MM.1S (cell line): ENCODE measurements around the gene FOXJ1.

Source experiments
- EZH2 ChIP-seq: fragments of 300-600 bp; sonication (generic); optimal IDR thresholded peaks from 2 replicates; pipeline ENCODE3; 2017; ENCODE audit warnings: low read depth, mild to moderate bottlenecking, antibody characterized with exemption, low read length, mixed read lengths
- TF ChIP-seq, protein P1 (sequence below): fragments of 300-600 bp; sonication (generic); IDR thresholded peaks from 2 replicates; pipeline ENCODE4 v1.5.1; 2016; ENCODE audit warnings: antibody characterized with exemption, low read length, mixed read lengths

DNA sequence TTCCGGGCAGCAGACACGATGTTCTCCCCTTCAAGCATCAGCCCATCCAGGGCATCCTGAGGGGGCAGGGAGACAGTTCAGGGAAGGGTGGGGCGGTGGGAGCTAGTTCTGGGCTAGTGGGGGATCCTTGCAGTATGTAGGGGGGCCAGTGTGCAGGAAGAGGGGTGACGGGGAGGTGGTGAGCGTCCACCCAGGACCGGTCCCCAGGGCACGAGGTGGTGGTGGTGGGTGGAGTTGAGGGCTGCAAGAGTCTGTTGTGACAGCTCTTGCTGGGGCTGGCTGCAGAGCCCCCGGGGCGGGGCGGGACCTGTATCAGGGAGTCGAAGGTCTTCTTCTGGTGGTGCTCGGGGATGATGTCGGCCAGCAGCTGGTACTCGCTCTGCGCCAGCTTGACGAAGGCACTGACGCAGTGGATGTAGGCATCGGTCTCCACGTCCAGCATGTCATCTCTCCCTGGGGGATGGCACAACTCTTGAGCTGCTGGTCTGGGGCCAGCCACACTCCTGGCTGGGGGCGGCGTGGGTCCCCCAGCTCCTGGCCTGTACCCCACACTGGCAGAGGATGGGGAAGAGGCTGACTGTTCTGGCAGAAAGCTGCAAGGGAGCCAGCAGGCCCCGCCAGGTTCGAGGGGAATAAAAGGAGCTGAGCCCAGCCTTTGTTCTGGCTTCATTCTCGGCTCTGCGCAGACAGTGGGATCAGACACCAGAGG is 52.0 kb downstream of the FOXJ1 start:
- TF ChIP-seq EZH2 = no peak
- TF ChIP-seq, protein P1, sequence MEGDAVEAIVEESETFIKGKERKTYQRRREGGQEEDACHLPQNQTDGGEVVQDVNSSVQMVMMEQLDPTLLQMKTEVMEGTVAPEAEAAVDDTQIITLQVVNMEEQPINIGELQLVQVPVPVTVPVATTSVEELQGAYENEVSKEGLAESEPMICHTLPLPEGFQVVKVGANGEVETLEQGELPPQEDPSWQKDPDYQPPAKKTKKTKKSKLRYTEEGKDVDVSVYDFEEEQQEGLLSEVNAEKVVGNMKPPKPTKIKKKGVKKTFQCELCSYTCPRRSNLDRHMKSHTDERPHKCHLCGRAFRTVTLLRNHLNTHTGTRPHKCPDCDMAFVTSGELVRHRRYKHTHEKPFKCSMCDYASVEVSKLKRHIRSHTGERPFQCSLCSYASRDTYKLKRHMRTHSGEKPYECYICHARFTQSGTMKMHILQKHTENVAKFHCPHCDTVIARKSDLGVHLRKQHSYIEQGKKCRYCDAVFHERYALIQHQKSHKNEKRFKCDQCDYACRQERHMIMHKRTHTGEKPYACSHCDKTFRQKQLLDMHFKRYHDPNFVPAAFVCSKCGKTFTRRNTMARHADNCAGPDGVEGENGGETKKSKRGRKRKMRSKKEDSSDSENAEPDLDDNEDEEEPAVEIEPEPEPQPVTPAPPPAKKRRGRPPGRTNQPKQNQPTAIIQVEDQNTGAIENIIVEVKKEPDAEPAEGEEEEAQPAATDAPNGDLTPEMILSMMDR = no peak
